Astrocyte (in vitro differentiated cells and primary cell): ENCODE data around the gene TRHDE. TPM values are rescaled to one million over a fixed set of nuclear protein-coding genes. Genes with fewer than 3 reads are reported as not detected.
A peak's percentile ranks its signal among the peaks of the same experiment; 100 is the strongest.

Source experiments
- DNase-seq: peaks from one replicate; pipeline ENCODE4 v3.0.0-alpha.2; 2010; ENCODE audit warnings: low read depth
- FAIRE-seq: peaks from 2 replicates; lab custom pipeline; 2011; peaks lifted over from hg19 to GRCh38; lab: Jason Lieb, UNC
- H2AFZ ChIP-seq: 2 replicates; pipeline ENCODE4 v1.6.0; 2012; ENCODE audit warnings: low read depth, low read length, inconsistent platforms
- H3K27ac ChIP-seq: 2 replicates; pipeline ENCODE4 v1.5.1; 2011; ENCODE audit warnings: low read depth, low read length, inconsistent platforms
- H3K27me3 ChIP-seq: 2 replicates; pipeline ENCODE4 v1.6.0; 2011; ENCODE audit warnings: low read length, inconsistent platforms; ENCODE audit not compliant: insufficient read depth
- H3K36me3 ChIP-seq: 2 replicates; pipeline ENCODE4 v1.5.1; 2011; ENCODE audit warnings: low read length, inconsistent platforms; ENCODE audit not compliant: insufficient read depth
- H3K4me1 ChIP-seq: 2 replicates; pipeline ENCODE4 v1.5.1; 2011; ENCODE audit warnings: low read length, inconsistent platforms; ENCODE audit not compliant: insufficient read depth
- H3K4me2 ChIP-seq: 2 replicates; pipeline ENCODE4 v1.6.0; 2012; ENCODE audit warnings: low read length, inconsistent platforms
- H3K4me3 ChIP-seq: 2 replicates; pipeline ENCODE4 v1.5.1; 2011; ENCODE audit warnings: low read depth, mild to moderate bottlenecking, low read length, inconsistent platforms; ENCODE audit not compliant: insufficient read depth
- H3K79me2 ChIP-seq: 2 replicates; pipeline ENCODE4 v1.6.0; 2012; ENCODE audit warnings: mild to moderate bottlenecking, low read length, inconsistent platforms; ENCODE audit not compliant: insufficient read depth
- H3K9ac ChIP-seq: 2 replicates; pipeline ENCODE4 v1.6.0; 2012; ENCODE audit warnings: mild to moderate bottlenecking, low read length, inconsistent platforms
- H3K9me3 ChIP-seq: 2 replicates; pipeline ENCODE4 v1.5.1; 2012; ENCODE audit warnings: low read depth, mild to moderate bottlenecking, low read length, inconsistent platforms; ENCODE audit not compliant: insufficient read depth
- H4K20me1 ChIP-seq: 2 replicates; pipeline ENCODE4 v1.6.0; 2012; ENCODE audit warnings: low read length, inconsistent platforms; ENCODE audit not compliant: insufficient read depth
- H3K27ac Mint-ChIP-seq: one replicate; pipeline ENCODE4 v1.8.0; 2021; ENCODE audit warnings: mild to moderate bottlenecking, mixed read lengths; ENCODE audit not compliant: unreplicated experiment
- H3K27me3 Mint-ChIP-seq: one replicate; pipeline ENCODE4 v1.8.0; 2021; ENCODE audit warnings: low read depth, mixed read lengths; ENCODE audit not compliant: unreplicated experiment
- H3K36me3 Mint-ChIP-seq: one replicate; pipeline ENCODE4 v1.8.0; 2021; ENCODE audit warnings: low read depth, mixed read lengths; ENCODE audit not compliant: unreplicated experiment
- H3K4me1 Mint-ChIP-seq: one replicate; pipeline ENCODE4 v1.8.0; 2021; ENCODE audit warnings: low read depth, mixed read lengths; ENCODE audit not compliant: unreplicated experiment
- H3K4me3 Mint-ChIP-seq: one replicate; pipeline ENCODE4 v1.8.0; 2021; ENCODE audit warnings: mild to moderate bottlenecking, moderate library complexity, mixed read lengths; ENCODE audit not compliant: unreplicated experiment
- H3K9me3 Mint-ChIP-seq: one replicate; pipeline ENCODE4 v1.8.0; 2021; ENCODE audit warnings: mild to moderate bottlenecking, mixed read lengths; ENCODE audit not compliant: unreplicated experiment
- CTCF ChIP-seq: IDR thresholded peaks from 2 replicates; pipeline ENCODE4 v1.5.1; 2011; ENCODE audit warnings: low read depth, mild to moderate bottlenecking, inconsistent platforms, low read length, moderate library complexity; ENCODE audit not compliant: insufficient read depth
- EZH2 ChIP-seq: IDR thresholded peaks from 2 replicates; pipeline ENCODE4 v1.6.1; 2012; ENCODE audit warnings: mild to moderate bottlenecking, low read length, inconsistent platforms; ENCODE audit not compliant: insufficient read depth
- total RNA-seq: library from RNA; stranded (reverse); gene quantifications from 2 replicates; pipeline ENCODE4 v1.2.1, GENCODE V29; 2021

The TRHDE gene
- total RNA-seq, 1 donor from 2014 or later: 1.4 TPM

GRCh38 chr12:72535212-72535990 is 263.2 kb downstream of the TRHDE start:
- H3K4me2 ChIP-seq: no peak overlapping the region
- H2AFZ ChIP-seq: no peak overlapping the region
- no peaks in the 10 kb centered on the region for H3K9me3 Mint-ChIP-seq
- H3K27ac ChIP-seq: no peak overlapping the region
- no peaks in the 10 kb centered on the region for H3K36me3 Mint-ChIP-seq
- H3K79me2 ChIP-seq: no peaks in the 10 kb centered on the region
- H3K9ac ChIP-seq: no peak overlapping the region
- H3K4me3 ChIP-seq: no peak overlapping the region
- no peaks in the 10 kb centered on the region for H3K4me1 Mint-ChIP-seq
- no peaks in the 10 kb centered on the region for H3K36me3 ChIP-seq
- H3K27me3 Mint-ChIP-seq: no peaks in the 10 kb centered on the region
- H4K20me1 ChIP-seq: no peaks in the 10 kb centered on the region
- no peak overlapping the region for H3K4me3 Mint-ChIP-seq
- DNase-seq (no peak), FAIRE-seq (no peak)
- H3K9me3 ChIP-seq: no peaks in the 10 kb centered on the region
- H3K27me3 ChIP-seq: no peaks in the 10 kb centered on the region
- TF ChIP-seq CTCF (no peak), EZH2 (no peak)
- H3K4me1 ChIP-seq: no peaks in the 10 kb centered on the region
- H3K27ac Mint-ChIP-seq: no peak overlapping the region

- Histone ChIP-seq H3K27me3 (no peaks in the 10 kb centered on the region), H2AFZ (no peak overlapping the region), H3K79me2 (no peaks in the 10 kb centered on the region), H3K9me3 (no peaks in the 10 kb centered on the region), H3K27ac (no peak overlapping the region), H3K4me3 (no peak overlapping the region), H3K4me2 (no peak overlapping the region), H3K4me1 (no peaks in the 10 kb centered on the region), H4K20me1 (no peaks in the 10 kb centered on the region), H3K9ac (no peak overlapping the region), H3K36me3 (no peaks in the 10 kb centered on the region)
- FAIRE-seq (no peak), DNase-seq (peak; percentile 81)
- Mint-ChIP-seq H3K27me3 (no peaks in the 10 kb centered on the region), H3K36me3 (no peaks in the 10 kb centered on the region), H3K4me1 (no peaks in the 10 kb centered on the region), H3K27ac (no peak overlapping the region), H3K9me3 (no peaks in the 10 kb centered on the region), H3K4me3 (no peak overlapping the region)
- TF ChIP-seq EZH2: no peak
- TF ChIP-seq CTCF: no peak
These were observed 268.6 kb downstream of the TRHDE start for GRCh38 chr12:72540811-72541210.
